K562 (cell line): ENCODE measurements around the gene LHPP.

Experiments
- ARHGAP35 ChIP-seq: fragments of 450-650 bp; IDR thresholded peaks from 2 replicates; pipeline ENCODE4 v1.6.1; 2018; ENCODE audit not compliant: partially characterized antibody
- CBFB ChIP-seq: sonication (generic); formaldehyde crosslinking; IDR thresholded peaks from 2 replicates; pipeline ENCODE4 v1.4.0; 2020; ENCODE audit warnings: mild to moderate bottlenecking, missing genetic modification reagents
- CBX8 ChIP-seq: fragments of 200-600 bp; sonication (generic); IDR thresholded peaks from 2 replicates; pipeline ENCODE4 v1.6.1; 2012; ENCODE audit warnings: borderline replicate concordance, mixed run types, low read depth, mild to moderate bottlenecking, moderate library complexity, mixed read lengths, low read length, control low read depth, inconsistent platforms; ENCODE audit not compliant: poor library complexity, severe bottlenecking; ENCODE audit errors: extremely low read depth
- CTCF ChIP-seq, 3 experiments: IDR thresholded peaks in 2 of 3; conservative IDR thresholded peaks in 1 of 3; 2 replicates each; pipeline ENCODE4 v1.5.1; 2011 to 2012; ENCODE audit warnings: low read length in 3 of 3, mild to moderate bottlenecking in 3 of 3, control low read depth in 2 of 3, improper control_type of control experiment in 1 of 3, inconsistent platforms in 1 of 3, low read depth in 1 of 3, mixed read lengths in 1 of 3, moderate library complexity in 1 of 3; ENCODE audit not compliant: insufficient read depth in 2 of 3
- ESRRA ChIP-seq: fragments of 450-650 bp; IDR thresholded peaks from 2 replicates; pipeline ENCODE4 v1.6.1; 2014; ENCODE audit warnings: low read depth, mild to moderate bottlenecking, moderate library complexity, borderline replicate concordance
- MAZ ChIP-seq, 2 experiments: fragments of 450-650 bp in 1 of 2; sonication (generic) in 1 of 2; formaldehyde crosslinking; IDR thresholded peaks in 1 of 2; conservative IDR thresholded peaks in 1 of 2; 2 replicates each; pipeline versions ENCODE4 v1.4.0 to v1.5.0; 2020; ENCODE audit warnings: mild to moderate bottlenecking in 1 of 2, missing genetic modification reagents in 1 of 2
- MYNN ChIP-seq, 2 experiments: sonication (generic); formaldehyde crosslinking in 1 of 2; IDR thresholded peaks; 2 replicates each; pipeline versions ENCODE4 v1.5.0 to v1.6.1; 2016 to 2020; ENCODE audit warnings: antibody characterized with exemption in 1 of 2, missing genetic modification reagents in 1 of 2
- NR2C2 ChIP-seq, 2 experiments: fragments of 200-800 bp in 1 of 2; sonication (Bioruptor generic) in 1 of 2; sonication (generic) in 1 of 2; formaldehyde crosslinking in 1 of 2; IDR thresholded peaks; 2 replicates each; pipeline versions ENCODE4 v1.6.1 to v1.8.0; 2016 to 2022; ENCODE audit warnings: mild to moderate bottlenecking in 1 of 2, missing compliant biosample characterization in 1 of 2, missing genetic modification characterization in 1 of 2, missing genetic modification reagents in 1 of 2
- POLR2A ChIP-seq: fragments of 450-650 bp; conservative IDR thresholded peaks from 2 replicates; pipeline ENCODE4 v1.6.1; 2016
- POLR2AphosphoS5 ChIP-seq: IDR thresholded peaks from 2 replicates; pipeline ENCODE4 v1.6.1; 2011; ENCODE audit warnings: mild to moderate bottlenecking, low read depth, low read length, moderate library complexity; ENCODE audit not compliant: control insufficient read depth, insufficient read depth
- SIX5 ChIP-seq, 2 experiments: IDR thresholded peaks; 2 replicates each; pipeline ENCODE4 v1.6.1; 2011; ENCODE audit warnings: low read length in 2 of 2, borderline replicate concordance in 1 of 2, low read depth in 1 of 2, mild to moderate bottlenecking in 1 of 2, moderate library complexity in 1 of 2; ENCODE audit not compliant: insufficient read depth in 1 of 2
- ZNF311 ChIP-seq: fragments of 250-450 bp; sonication (Bioruptor Pico); IDR thresholded peaks from 2 replicates; pipeline ENCODE4 v1.4.0; 2020; ENCODE audit warnings: mild to moderate bottlenecking, moderate library complexity
- ZNF561 ChIP-seq: fragments of 450-650 bp; formaldehyde crosslinking; conservative IDR thresholded peaks from 2 replicates; pipeline ENCODE4 v1.4.0; 2020; ENCODE audit warnings: mild to moderate bottlenecking, moderate library complexity
- TF ChIP-seq, protein P1 (sequence below): fragments of 250-450 bp; sonication (Bioruptor Pico); IDR thresholded peaks from 2 replicates; pipeline ENCODE4 v1.8.0; 2021; ENCODE audit warnings: borderline replicate concordance, mild to moderate bottlenecking, moderate library complexity; ENCODE audit not compliant: poor library complexity, severe bottlenecking

DNA sequence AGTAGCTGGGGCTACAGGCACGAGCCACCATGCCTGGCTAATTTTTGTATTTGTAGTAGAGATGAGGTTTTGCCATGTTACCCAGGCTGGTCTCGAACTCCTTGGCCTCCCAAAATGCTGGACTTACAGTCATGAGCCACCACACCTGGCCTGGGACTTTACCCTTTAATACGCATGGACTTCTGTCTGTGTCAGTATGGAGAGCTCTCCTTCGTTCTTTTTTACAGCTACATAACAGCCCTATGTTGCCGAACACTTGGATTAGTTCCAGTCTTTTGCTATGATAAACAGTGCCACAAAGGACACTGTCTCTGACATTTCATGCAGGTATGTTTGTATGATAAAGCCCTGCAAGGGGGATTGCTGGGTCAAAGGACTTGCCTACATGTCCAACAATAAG is 32.0 kb upstream of the LHPP start:
- TF ChIP-seq ESRRA, result no peak
- no peak for TF ChIP-seq POLR2A
- no peak for TF ChIP-seq CBX8
- no peak for TF ChIP-seq MAZ (CRISPR knock-in tag; conservative IDR thresholded peaks at IDR 0.05 in 1 of 2, IDR thresholded peaks at IDR 0.05 in 1 of 2)
- TF ChIP-seq CBFB, result no peak
- no peak for TF ChIP-seq POLR2AphosphoS5
- TF ChIP-seq, protein P1, sequence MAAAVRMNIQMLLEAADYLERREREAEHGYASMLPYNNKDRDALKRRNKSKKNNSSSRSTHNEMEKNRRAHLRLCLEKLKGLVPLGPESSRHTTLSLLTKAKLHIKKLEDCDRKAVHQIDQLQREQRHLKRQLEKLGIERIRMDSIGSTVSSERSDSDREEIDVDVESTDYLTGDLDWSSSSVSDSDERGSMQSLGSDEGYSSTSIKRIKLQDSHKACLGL (CRISPR knock-in tag), result no peak
- no peak for TF ChIP-seq CTCF (IDR thresholded peaks at IDR 0.05 in 2 of 3, conservative IDR thresholded peaks at IDR 0.05 in 1 of 3; ENCODE audit: insufficient read depth in 2 of 3, low read depth in 1 of 3, low read length in 3 of 3)
- no peak for TF ChIP-seq NR2C2 (CRISPR knock-in tag; IDR thresholded peaks at IDR 0.05)
- no peak for TF ChIP-seq NR2C2 (tag; IDR thresholded peaks at IDR 0.05)
- no peak for TF ChIP-seq MYNN (IDR thresholded peaks at IDR 0.05)
- TF ChIP-seq MYNN (CRISPR knock-in tag; IDR thresholded peaks at IDR 0.05), result no peak
- TF ChIP-seq ARHGAP35, result no peak
- no peak for TF ChIP-seq ZNF311 (CRISPR knock-in tag)
- no peak for TF ChIP-seq SIX5 (IDR thresholded peaks at IDR 0.05; ENCODE audit: borderline replicate concordance in 1 of 2, insufficient read depth in 1 of 2, low read depth in 1 of 2, low read length in 2 of 2)
- no peak for TF ChIP-seq ZNF561
